Testis (tissue), 3 donors: ENCODE measurements around the gene TULP4. TPM values are rescaled to one million over a fixed set of nuclear protein-coding genes. Genes with fewer than 3 reads are reported as not detected.

Experiments used
- DNase-seq: peaks from one replicate; pipeline ENCODE4 v3.0.0-alpha.2; 2019
- H3K27ac ChIP-seq, 2 donors: fragments of 200-600 bp; sonication (generic); one replicate each; pipeline ENCODE4 v1.5.1; 2019
- H3K27me3 ChIP-seq: fragments of 200-600 bp; sonication (generic); one replicate; pipeline ENCODE4 v1.5.1; 2019
- H3K36me3 ChIP-seq: fragments of 200-600 bp; sonication (generic); one replicate; pipeline ENCODE4 v1.5.1; 2017; ENCODE audit warnings: low read depth; ENCODE audit errors: missing control alignments
- H3K4me1 ChIP-seq: fragments of 200-600 bp; sonication (generic); one replicate; pipeline ENCODE4 v1.5.1; 2019
- H3K4me3 ChIP-seq, 2 donors: fragments of 200-600 bp; sonication (generic); one replicate each; pipeline ENCODE4 v1.5.1; 2017 to 2019
- H3K9me3 ChIP-seq: fragments of 200-600 bp; sonication (generic); one replicate; pipeline ENCODE4 v1.5.1; 2017
- CTCF ChIP-seq, 3 experiments: fragments of 450-650 bp in 2 of 3; fragments of 200-600 bp in 1 of 3; sonication (generic) in 1 of 3; IDR thresholded peaks; one replicate each; pipeline ENCODE4 v1.5.1; 2016 to 2019; ENCODE audit warnings: antibody characterized with exemption in 3 of 3, mild to moderate bottlenecking in 2 of 3, moderate library complexity in 1 of 3
- POLR2A ChIP-seq: fragments of 450-650 bp; IDR thresholded peaks from one replicate; pipeline ENCODE4 v1.6.1; 2017; ENCODE audit warnings: antibody characterized with exemption, mild to moderate bottlenecking, moderate library complexity
- WGBS, 2 donors: methylation state at CpG; one replicate each; pipeline ENCODE4 v1.1.5; 2018; 5-methylcytosine and 5-hydroxymethylcytosine counted together
- intact Hi-C: fragments of 100-400 bp; cut with DNase I; formaldehyde crosslinking; loops from one replicate; pipeline ENCODE4 v1.15.1; 2023; ENCODE audit warnings: low total_unique reads
- polyA plus RNA-seq: library from polyadenylated mRNA; stranded (reverse); fragments of 350-450 nt; fragmentation: Illumina TruSeq; extraction: RNeasy Lipid Tissue Mini Kit (QIAGEN cat#74804); gene quantifications from one replicate; pipeline ENCODE4 v1.2.3, GENCODE V29; 2014; ENCODE audit warnings: low read depth, low replicate concordance; ENCODE audit not compliant: insufficient read depth
- total RNA-seq, 2 donors: library from RNA; depleted of rRNA; stranded (reverse); fragments of >200 nt; gene quantifications; one replicate each; pipeline ENCODE4 v1.2.3, GENCODE V29; 2016

Gene TULP4
- total and polyA plus RNA-seq, 3 donors from 2014 or later, result 18.0 to 211 (median 116) TPM

- Histone ChIP-seq H3K9me3 (no peaks in the 10 kb centered on the region), H3K4me3 (no peak overlapping the region), H3K27me3 (no peaks in the 10 kb centered on the region), H3K27ac (no peak overlapping the region), H3K4me1 (no peaks in the 10 kb centered on the region), H3K36me3 (no peaks in the 10 kb centered on the region)
- DNase-seq, result no peak
- TF ChIP-seq POLR2A (no peak), CTCF (IDR thresholded peaks at IDR 0.05) (no peak)
- intact Hi-C loops, result no loop called here
- WGBS, 2 donors, result 95 to 96% methylated on average over 7 of the region's 7 CpGs
Observed at GRCh38 chr6:158503222-158503621, 191.0 kb downstream of the TULP4 start.

GRCh38 chr6:158503846-158504245 is 191.6 kb downstream of the TULP4 start:
- H3K36me3 ChIP-seq, result no peaks in the 10 kb centered on the region
- no peaks in the 10 kb centered on the region for H3K4me1 ChIP-seq
- no peak for TF ChIP-seq POLR2A
- TF ChIP-seq CTCF (IDR thresholded peaks at IDR 0.05), result no peak
- intact Hi-C loops, result no loop called here
- 92 to 94% methylated on average over 25 of the region's 25 CpGs for WGBS, 2 donors
- H3K4me3 ChIP-seq, result no peak overlapping the region
- no peaks in the 10 kb centered on the region for H3K9me3 ChIP-seq
- DNase-seq, result no peak
- no peaks in the 10 kb centered on the region for H3K27me3 ChIP-seq
- no peak overlapping the region for H3K27ac ChIP-seq

GRCh38 chr6:158505194-158505593 is 192.9 kb downstream of the TULP4 start:
- H3K4me3 ChIP-seq, result no peak overlapping the region
- no peak for DNase-seq
- TF ChIP-seq CTCF (IDR thresholded peaks at IDR 0.05), result no peak
- no peak for TF ChIP-seq POLR2A
- no peak overlapping the region for H3K27ac ChIP-seq
- H3K4me1 ChIP-seq, result no peaks in the 10 kb centered on the region
- H3K9me3 ChIP-seq, result no peaks in the 10 kb centered on the region
- no peaks in the 10 kb centered on the region for H3K36me3 ChIP-seq
- H3K27me3 ChIP-seq, result no peaks in the 10 kb centered on the region
- intact Hi-C loops, result no loop called here
- WGBS, 2 donors, result 83 to 92% methylated on average over 13 of the region's 13 CpGs

- Histone ChIP-seq H3K36me3 (no peaks in the 10 kb centered on the region), H3K4me3 (no peak overlapping the region), H3K4me1 (no peaks in the 10 kb centered on the region), H3K27ac (no peak overlapping the region), H3K9me3 (no peaks in the 10 kb centered on the region), H3K27me3 (no peaks in the 10 kb centered on the region)
- DNase-seq, result peak; percentile 53
- 75 to 86% methylated on average over 10 of the region's 10 CpGs for WGBS, 2 donors
- TF ChIP-seq POLR2A (no peak), CTCF (IDR thresholded peaks at IDR 0.05) (peak; percentile 1 to 28 (median 25))
- intact Hi-C loops, result no loop called here
Observed at GRCh38 chr6:158506601-158507000, 194.3 kb downstream of the TULP4 start.

GRCh38 chr6:158507174-158507573 is 194.9 kb downstream of the TULP4 start:
- DNase-seq, result no peak
- WGBS, 2 donors, result 92 to 98% methylated on average over 7 of the region's 7 CpGs
- no peak for TF ChIP-seq CTCF (IDR thresholded peaks at IDR 0.05)
- TF ChIP-seq POLR2A, result no peak
- Histone ChIP-seq H3K4me3 (no peak overlapping the region), H3K4me1 (no peaks in the 10 kb centered on the region), H3K27me3 (no peaks in the 10 kb centered on the region), H3K27ac (no peak overlapping the region), H3K36me3 (no peaks in the 10 kb centered on the region), H3K9me3 (no peaks in the 10 kb centered on the region)
- intact Hi-C loops, result no loop called here
